ENCODE measurements around the gene IFNLR1.

The IFNLR1 gene

DNA sequence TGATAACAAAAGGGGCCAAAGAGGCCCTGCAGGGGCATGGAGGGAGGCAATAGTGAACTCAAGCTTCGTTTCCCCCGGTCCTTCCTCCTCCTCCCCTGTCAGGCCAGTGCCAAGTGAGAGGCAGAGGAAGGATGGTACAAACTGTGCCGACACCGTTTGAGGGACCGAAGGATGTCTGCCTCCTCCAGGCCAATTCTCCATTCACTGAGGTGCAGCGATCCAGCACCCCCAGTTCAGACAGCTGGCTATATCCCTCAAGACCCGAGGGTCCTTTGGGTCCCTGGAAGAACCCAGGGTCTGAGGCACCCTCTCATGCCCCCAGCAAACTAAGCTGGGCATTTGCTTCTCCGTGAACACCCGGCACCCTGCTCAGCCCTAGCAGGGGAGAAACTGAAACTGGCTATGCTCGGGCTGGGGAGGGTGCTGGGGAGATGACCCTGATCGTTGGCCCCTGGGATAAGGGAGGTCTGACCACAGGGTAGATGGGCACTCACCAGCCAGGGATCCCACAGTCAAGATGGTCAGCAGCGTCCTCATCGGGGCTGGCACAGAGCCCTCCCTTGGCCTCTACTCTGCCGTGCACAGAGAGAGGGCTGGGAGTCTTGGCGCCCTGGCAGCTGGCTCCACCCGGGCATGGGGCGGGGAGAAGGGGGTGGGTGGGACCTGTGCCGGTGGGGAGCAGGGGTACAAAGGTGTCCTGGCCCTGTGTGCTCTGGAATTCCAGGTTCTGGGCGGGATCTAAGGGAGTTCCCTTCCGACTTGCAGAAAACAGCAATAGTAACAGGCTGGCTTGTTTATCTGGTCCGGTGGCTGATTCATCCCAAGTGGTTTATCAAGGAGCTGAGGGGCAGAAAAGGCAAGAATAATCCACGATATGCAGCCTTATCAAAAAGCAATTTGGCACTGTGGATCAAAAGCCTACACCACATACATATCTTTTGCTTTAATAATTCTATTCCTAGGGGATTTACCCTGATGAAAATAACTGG, 44.2 kb downstream of the IFNLR1 start, which contains the start of gene IL22RA1:
IL22RA1 (minus strand) TSS at position 595 of the 989 bp plus-strand sequence; CDS start at position 537, 58 bp downstream.
- no peak for TF ChIP-seq CTCF (IDR thresholded peaks at IDR 0.05; ENCODE audit: insufficient read depth, low read depth, low read length, missing control alignments)
- no peak within 1 kb of the TSS for H3K4me3 ChIP-seq (ENCODE audit: low read depth, low read length)
- DNase-seq (ENCODE audit: low read depth) = no peak

DNA sequence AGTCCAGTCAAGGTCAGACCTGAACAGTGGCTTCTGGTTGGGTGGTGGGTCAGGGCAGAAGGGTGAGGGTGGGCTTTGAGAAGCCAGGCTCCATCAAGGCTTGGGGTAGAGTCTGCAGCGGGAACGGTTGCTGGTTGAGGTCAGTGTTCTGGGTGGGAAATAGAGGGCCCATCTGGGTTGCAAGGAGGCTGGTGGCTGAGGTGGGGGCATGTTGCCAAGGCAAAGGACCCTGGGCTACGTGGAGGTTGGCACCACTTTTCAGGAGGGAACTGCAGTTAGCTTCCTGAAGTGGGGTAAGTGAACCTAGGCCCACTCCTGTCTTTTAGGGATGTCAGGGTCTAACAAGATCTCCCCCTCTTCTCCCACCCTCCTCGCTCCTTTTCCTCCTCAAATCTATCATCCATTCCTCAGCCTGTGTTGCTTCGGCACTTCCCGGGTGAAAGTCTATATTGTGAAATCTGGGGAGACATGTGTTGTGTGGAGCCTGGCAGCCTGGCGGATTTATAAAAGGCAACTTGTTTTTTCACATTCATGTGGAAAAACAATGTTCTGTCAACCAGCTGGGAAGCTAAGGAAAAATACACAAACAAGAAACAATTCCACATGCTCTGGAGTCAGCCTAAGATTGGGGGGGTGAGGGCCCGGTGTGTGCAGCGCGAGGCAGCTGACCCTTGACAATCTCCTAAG, 45.6 kb downstream of the IFNLR1 start:
- no peak for DNase-seq (ENCODE audit: low read depth)
- TF ChIP-seq CTCF (IDR thresholded peaks at IDR 0.05; ENCODE audit: insufficient read depth, low read depth, low read length, missing control alignments) = no peak
- no peak overlapping the region for H3K4me3 ChIP-seq (ENCODE audit: low read depth, low read length)

DNA sequence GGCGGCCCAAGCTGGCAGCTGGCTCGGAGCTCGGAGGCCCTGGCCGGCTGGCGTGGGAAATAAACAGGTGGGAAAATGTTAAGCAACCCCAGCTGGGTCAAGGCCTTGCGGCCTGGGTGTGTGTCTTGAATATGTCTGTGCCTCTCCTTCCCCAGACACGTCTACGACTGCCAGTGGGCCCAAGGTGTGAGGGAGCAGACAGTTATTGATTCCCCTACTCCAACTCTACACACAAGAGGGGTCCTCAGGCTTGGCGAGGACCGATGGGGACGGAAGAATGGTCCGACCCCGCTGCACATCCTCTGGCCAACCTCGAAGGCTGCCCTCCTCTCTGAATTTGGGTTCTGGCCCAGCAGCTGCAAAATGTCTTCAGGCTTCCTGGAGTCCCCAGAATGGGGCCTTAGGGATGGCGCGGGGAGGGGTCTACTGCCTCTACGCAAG, 46.3 kb downstream of the IFNLR1 start:
- H3K4me3 ChIP-seq (ENCODE audit: low read depth, low read length) = no peak overlapping the region
- no peak for TF ChIP-seq CTCF (IDR thresholded peaks at IDR 0.05; ENCODE audit: insufficient read depth, low read depth, low read length, missing control alignments)
- DNase-seq (ENCODE audit: low read depth) = no peak

GRCh38 chr1:24139841-24140425, 47.2 kb downstream of the IFNLR1 start:
- no peak overlapping the region for H3K4me3 ChIP-seq (ENCODE audit: low read depth, low read length)
- DNase-seq (ENCODE audit: low read depth) = no peak
- TF ChIP-seq CTCF (IDR thresholded peaks at IDR 0.05; ENCODE audit: insufficient read depth, low read depth, low read length, missing control alignments) = no peak

GRCh38 chr1:24139222-24139489, 47.9 kb downstream of the IFNLR1 start:
- DNase-seq (ENCODE audit: low read depth) = no peak
- H3K4me3 ChIP-seq (ENCODE audit: low read depth, low read length) = no peak overlapping the region
- no peak for TF ChIP-seq CTCF (IDR thresholded peaks at IDR 0.05; ENCODE audit: insufficient read depth, low read depth, low read length, missing control alignments)

DNA sequence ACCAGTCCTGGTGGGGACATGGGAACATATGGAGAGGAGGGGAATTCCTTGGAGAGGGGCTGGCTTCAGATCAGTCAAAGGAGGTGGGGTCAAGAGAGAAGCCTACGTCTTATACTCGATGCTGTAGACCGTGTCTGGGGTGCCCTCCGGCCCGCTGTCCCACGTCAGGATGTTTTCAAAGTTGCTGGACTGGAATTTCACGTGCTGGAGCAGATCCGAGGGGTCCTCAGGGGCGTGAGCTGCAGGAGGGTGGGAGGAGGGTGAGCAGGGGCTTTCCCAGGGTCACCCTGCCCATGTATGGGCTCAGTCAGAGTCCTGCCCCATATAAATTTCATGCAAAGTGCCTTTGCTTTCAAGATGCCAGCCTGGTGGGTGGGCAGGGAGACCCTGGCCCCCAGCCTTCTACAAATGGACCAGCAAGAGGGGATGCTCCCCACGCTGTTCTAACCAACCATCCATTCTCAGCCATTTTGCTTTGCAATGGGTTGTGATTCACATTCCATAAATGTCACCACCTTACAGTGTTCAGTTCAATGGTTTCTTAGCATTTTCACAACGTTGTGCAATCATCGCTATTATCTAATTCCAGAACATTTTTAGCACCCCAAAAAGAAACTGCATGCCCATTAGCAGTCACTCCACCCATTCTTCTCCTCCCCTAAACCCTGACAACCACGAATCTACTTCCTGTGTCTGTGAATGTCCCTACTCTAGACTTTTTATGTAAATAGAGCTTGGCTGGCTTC, 48.4 kb downstream of the IFNLR1 start:
- H3K4me3 ChIP-seq (ENCODE audit: low read depth, low read length) = no peak overlapping the region
- no peak for DNase-seq (ENCODE audit: low read depth)
- TF ChIP-seq CTCF (IDR thresholded peaks at IDR 0.05; ENCODE audit: insufficient read depth, low read depth, low read length, missing control alignments) = no peak
